ENCODE results near the gene HSFX4.
"Not testable (repeated sequence)": the region's sequence is repeated elsewhere in the genome, so short reads cannot be mapped to it uniquely, and the experiment has no call there.

DNA sequence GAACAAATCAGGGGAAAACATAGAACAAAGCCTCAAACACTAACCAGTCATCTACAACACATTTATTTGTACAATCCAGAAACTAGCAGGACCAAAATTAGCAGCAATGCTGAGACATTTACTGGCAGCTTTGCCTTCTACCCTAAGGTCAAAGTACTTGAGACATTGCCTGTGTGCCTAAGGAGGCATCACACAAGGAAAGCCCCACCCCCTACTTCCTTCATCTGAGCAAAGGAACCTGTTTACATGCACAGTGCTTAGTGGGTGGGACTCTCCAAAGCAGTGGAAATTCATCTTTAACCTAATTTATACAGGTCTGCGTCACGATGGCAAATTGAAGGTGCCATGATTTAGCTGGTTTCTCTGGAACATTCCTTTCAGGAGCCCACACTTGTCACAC is 2.8 kb downstream of the HSFX4 start:
- TF ChIP-seq, protein P1, sequence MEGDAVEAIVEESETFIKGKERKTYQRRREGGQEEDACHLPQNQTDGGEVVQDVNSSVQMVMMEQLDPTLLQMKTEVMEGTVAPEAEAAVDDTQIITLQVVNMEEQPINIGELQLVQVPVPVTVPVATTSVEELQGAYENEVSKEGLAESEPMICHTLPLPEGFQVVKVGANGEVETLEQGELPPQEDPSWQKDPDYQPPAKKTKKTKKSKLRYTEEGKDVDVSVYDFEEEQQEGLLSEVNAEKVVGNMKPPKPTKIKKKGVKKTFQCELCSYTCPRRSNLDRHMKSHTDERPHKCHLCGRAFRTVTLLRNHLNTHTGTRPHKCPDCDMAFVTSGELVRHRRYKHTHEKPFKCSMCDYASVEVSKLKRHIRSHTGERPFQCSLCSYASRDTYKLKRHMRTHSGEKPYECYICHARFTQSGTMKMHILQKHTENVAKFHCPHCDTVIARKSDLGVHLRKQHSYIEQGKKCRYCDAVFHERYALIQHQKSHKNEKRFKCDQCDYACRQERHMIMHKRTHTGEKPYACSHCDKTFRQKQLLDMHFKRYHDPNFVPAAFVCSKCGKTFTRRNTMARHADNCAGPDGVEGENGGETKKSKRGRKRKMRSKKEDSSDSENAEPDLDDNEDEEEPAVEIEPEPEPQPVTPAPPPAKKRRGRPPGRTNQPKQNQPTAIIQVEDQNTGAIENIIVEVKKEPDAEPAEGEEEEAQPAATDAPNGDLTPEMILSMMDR (IDR thresholded peaks at IDR 0.05; ENCODE audit: extremely low read depth in 1 of 2, insufficient read depth in 1 of 2, low read depth in 1 of 2, low read length in 2 of 2) = not testable (repeated sequence)
- not testable (repeated sequence) for TF ChIP-seq GATA2 (IDR thresholded peaks at IDR 0.05; ENCODE audit: insufficient read depth, insufficient read length, low read depth, low read length)

All from endothelial cell of umbilical vein (primary cell).